Measurements from ENCODE around the gene RABL6. TPM values are rescaled to one million over a fixed set of nuclear protein-coding genes. Genes with fewer than 3 reads are reported as not detected.

Gene RABL6
- total RNA-seq, 8 experiments from 2014 or later: 33.8 to 83.5 (median 39.5) TPM

DNA sequence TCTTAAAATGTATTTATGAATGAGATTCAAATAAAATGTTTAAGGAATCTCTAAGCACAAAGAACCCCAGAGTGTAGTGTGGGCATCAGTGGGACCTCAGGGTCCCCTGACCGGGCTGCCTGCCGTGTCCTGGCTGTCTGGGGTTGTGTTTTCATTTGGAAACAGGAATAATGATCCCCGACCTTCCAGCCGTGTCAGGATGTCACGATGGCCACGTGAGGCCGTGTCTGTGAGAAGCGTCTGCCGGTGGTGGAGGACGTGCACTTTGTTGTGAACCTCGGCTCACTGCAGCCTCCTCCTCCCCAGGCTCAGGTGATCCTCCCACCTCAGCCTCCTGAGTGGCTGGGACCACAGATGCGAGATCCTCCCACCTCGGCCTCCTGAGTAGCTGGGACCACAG, 82.9 kb downstream of the RABL6 start:
- WGBS, 10 experiments: 50 to 100% (median 89%) methylated on average over 1 to 9 of the region's 13 CpGs; no CpG with 5 or more reads in 4 of the 10 experiments
- Histone ChIP-seq H3K27ac (no peak overlapping the region), H3K4me1 (replicated peaks in 1 of 2) (peaks cover 5 to 7% of the 10 kb centered on the region in 2 donors), H3K4me3 (no peak overlapping the region)
- ATAC-seq (replicated peaks in 6 of 8): no peak
- in situ Hi-C loops (cut with MboI; ENCODE audit: low pct_unique_long_range_greater_than_20kb in 2 of 9, low sequenced_read_pairs in 9 of 9, unreplicated experiment in 9 of 9): no loop called here

Other genes starting within 250 kb of the RABL6 start
- gene EGFL7, start 145.0 kb upstream of the RABL6 start, total RNA-seq: 10 to 100 TPM in 3 of 8 experiments, 1 to 10 TPM in 1, under 1 TPM in 4; 0.50 to 21.9 (median 4.7) TPM
- 10 to 100 TPM in 2 of 8 experiments, 1 to 10 TPM in 6; 1.5 to 19.7 (median 4.6) TPM for gene AGPAT2, start 120.5 kb upstream of the RABL6 start, total RNA-seq
- gene DIPK1B, start 95.4 kb upstream of the RABL6 start, total RNA-seq: 10 to 100 TPM in 6 of 8 experiments, 1 to 10 TPM in 1, under 1 TPM in 1; 0.92 to 44.3 (median 27.8) TPM
- 1 to 10 TPM in 1 of 8 experiments, under 1 TPM in 7; 0.05 to 1.7 (median 0.38) TPM for gene LCN10, start 65.0 kb upstream of the RABL6 start, total RNA-seq
- gene LCN6, start 59.4 kb upstream of the RABL6 start, total RNA-seq: under 1 TPM in 2 of 8 experiments, not detected in 6; 0.41 to 0.76 TPM
- under 1 TPM in 4 of 8 experiments, not detected in 4; 0.08 to 0.43 (median 0.22) TPM for gene LCN8, start 49.7 kb upstream of the RABL6 start, total RNA-seq
- under 1 TPM in 5 of 8 experiments, not detected in 3; 0.21 to 0.43 (median 0.23) TPM for gene LCN15, start 43.4 kb upstream of the RABL6 start, total RNA-seq
- gene TMEM141, start 16.6 kb upstream of the RABL6 start, total RNA-seq: 10 to 100 TPM; 21.7 to 92.7 (median 39.5) TPM
- 1 to 10 TPM in 7 of 8 experiments, under 1 TPM in 1; 0.61 to 3.3 (median 2.5) TPM for gene CCDC183, start 11.6 kb upstream of the RABL6 start, total RNA-seq
- 1 to 10 TPM; 1.2 to 5.5 (median 2.6) TPM for gene AJM1, start 34.5 kb downstream of the RABL6 start, total RNA-seq
- gene PHPT1, start 41.5 kb downstream of the RABL6 start, total RNA-seq: 100 to 1,000 TPM; 134 to 366 (median 259) TPM
- gene MAMDC4, start 44.4 kb downstream of the RABL6 start, total RNA-seq: 10 to 100 TPM in 1 of 8 experiments, 1 to 10 TPM in 7; 1.5 to 10.3 (median 4.7) TPM
- 100 to 1,000 TPM; 506 to 905 (median 719) TPM for gene EDF1, start 58.4 kb downstream of the RABL6 start, total RNA-seq
- gene TRAF2, start 78.6 kb downstream of the RABL6 start, total RNA-seq: 10 to 100 TPM in 4 of 8 experiments, 1 to 10 TPM in 4; 6.8 to 18.4 (median 10.0) TPM
- gene FBXW5, start 136.8 kb downstream of the RABL6 start, total RNA-seq: 100 to 1,000 TPM in 1 of 8 experiments, 10 to 100 TPM in 7; 34.1 to 115 (median 45.3) TPM
- 1 to 10 TPM in 5 of 8 experiments, under 1 TPM in 1, not detected in 2; 0.71 to 2.7 (median 1.4) TPM for gene C8G, start 137.3 kb downstream of the RABL6 start, total RNA-seq
- 1 to 10 TPM in 5 of 8 experiments, under 1 TPM in 3; 0.38 to 4.3 (median 1.2) TPM for gene LCN12, start 144.3 kb downstream of the RABL6 start, total RNA-seq
- gene PTGDS, start 169.6 kb downstream of the RABL6 start, total RNA-seq: 100 to 1,000 TPM in 2 of 8 experiments, 10 to 100 TPM in 2, 1 to 10 TPM in 4; 1.2 to 273 (median 12.3) TPM
- 1 to 10 TPM in 1 of 8 experiments, under 1 TPM in 7; 0.11 to 1.3 (median 0.73) TPM for gene LCNL1, start 175.0 kb downstream of the RABL6 start, total RNA-seq
- gene PAXX, start 184.5 kb downstream of the RABL6 start, total RNA-seq: 10 to 100 TPM; 23.4 to 38.4 (median 27.5) TPM
- 1 to 10 TPM in 1 of 8 experiments, under 1 TPM in 3, not detected in 4; 0.29 to 8.3 (median 0.47) TPM for gene CLIC3, start 188.6 kb downstream of the RABL6 start, total RNA-seq
- 10 to 100 TPM in 7 of 8 experiments, 1 to 10 TPM in 1; 8.1 to 27.9 (median 18.0) TPM for gene ABCA2, start 220.3 kb downstream of the RABL6 start, total RNA-seq
- 1 to 10 TPM in 1 of 8 experiments, under 1 TPM in 6, not detected in 1; 0.08 to 1.0 (median 0.25) TPM for gene FUT7, start 224.1 kb downstream of the RABL6 start, total RNA-seq
- 10 to 100 TPM; 19.0 to 61.7 (median 30.5) TPM for gene NPDC1, start 238.2 kb downstream of the RABL6 start, total RNA-seq
- gene ENTPD2, start 246.1 kb downstream of the RABL6 start, total RNA-seq: 1 to 10 TPM in 1 of 8 experiments, under 1 TPM in 7; 0.13 to 1.3 (median 0.34) TPM